ENCODE results near the gene IDE.
"Not testable (repeated sequence)": the region's sequence is repeated elsewhere in the genome, so short reads cannot be mapped to it uniquely, and the experiment has no call there.

IDE gene

DNA sequence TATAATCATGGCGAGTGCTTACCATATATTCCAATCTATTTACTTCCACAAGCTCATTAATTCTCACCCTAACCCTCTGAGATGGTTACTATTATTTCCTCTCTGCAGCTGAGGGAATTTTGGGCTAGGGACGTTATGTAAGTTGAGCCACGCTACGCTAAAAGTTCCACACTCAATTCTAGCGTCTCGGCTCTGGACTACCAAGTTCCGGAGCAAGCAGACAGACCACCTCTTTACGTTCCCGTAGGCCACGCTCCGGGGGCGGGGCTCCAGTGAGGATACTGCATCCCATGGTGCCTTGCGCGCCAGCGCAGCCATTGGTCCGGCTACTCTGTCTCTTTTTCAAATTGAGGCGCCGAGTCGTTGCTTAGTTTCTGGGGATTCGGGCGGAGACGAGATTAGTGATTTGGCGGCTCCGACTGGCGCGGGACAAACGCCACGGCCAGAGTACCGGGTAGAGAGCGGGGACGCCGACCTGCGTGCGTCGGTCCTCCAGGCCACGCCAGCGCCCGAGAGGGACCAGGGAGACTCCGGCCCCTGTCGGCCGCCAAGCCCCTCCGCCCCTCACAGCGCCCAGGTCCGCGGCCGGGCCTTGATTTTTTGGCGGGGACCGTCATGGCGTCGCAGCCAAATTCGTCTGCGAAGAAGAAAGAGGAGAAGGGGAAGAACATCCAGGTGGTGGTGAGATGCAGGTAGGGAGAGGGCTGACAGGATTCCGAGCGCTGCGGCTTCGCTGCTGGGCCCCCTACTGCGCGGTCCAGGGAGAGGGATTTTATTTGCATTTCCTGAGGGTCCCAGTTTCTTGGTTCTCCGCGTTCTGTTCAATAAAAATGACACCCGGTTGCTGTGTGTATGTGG, 19.1 kb upstream of the IDE start, which contains the start of gene KIF11:
KIF11 (plus strand) TSS at position 370 of the 858 bp plus-strand sequence; CDS start at position 616, 246 bp downstream.
- DNase-seq (ENCODE audit: low read depth, low spot score) = peak; percentile 92
- Histone ChIP-seq H3K9me3 (ENCODE audit: insufficient read depth, low read length) (no peaks in the 10 kb centered on the region), H3K36me3 (ENCODE audit: insufficient read depth, insufficient read length, low read length) (no peaks in the 10 kb centered on the region), H3K4me1 (ENCODE audit: insufficient read depth, insufficient read length) (no peaks in the 10 kb centered on the region), H3K27me3 (ENCODE audit: insufficient read depth, insufficient read length) (no peaks in the 10 kb centered on the region), H3K4me3 (ENCODE audit: insufficient read length, low read depth) (peak within 1 kb of the TSS; percentile 84), H3K9ac (ENCODE audit: insufficient read length, low read depth) (peak within 1 kb of the TSS; percentile 89)
- TF ChIP-seq YY1 (IDR thresholded peaks at IDR 0.05; ENCODE audit: insufficient read depth, insufficient read length) (no peak), ZNF274 (IDR thresholded peaks at IDR 0.05; ENCODE audit: low read depth, low read length) (no peak), SUZ12 (IDR thresholded peaks at IDR 0.05; ENCODE audit: extremely low read depth, insufficient read depth, insufficient read length) (no peak)

DNA sequence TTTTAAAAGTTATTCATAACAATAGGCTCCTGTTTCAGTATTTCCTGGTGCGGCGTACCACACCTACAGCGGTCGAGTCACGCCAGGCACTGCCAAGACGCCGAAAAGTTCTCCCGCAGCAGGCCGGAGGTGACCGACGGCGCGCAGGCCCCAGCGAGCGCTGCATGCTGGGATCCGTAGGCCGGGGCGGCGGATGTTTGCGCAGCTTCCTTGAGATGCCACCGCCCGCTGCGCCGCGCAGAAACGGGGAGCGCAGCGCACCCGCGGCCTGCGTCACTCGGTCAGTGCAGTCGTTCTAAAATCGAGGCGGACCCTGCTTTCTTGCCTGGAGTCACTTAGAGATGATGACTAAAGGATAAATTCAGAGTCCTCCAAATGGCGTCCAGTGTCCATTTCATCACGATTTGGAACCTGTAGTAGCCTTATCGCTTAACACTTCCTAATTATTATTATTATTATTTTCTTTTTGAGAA, 17.7 kb upstream of the IDE start:
- H3K4me3 ChIP-seq (ENCODE audit: insufficient read length, low read depth) = peak overlapping the region; percentile 84
- TF ChIP-seq SUZ12 (IDR thresholded peaks at IDR 0.05; ENCODE audit: extremely low read depth, insufficient read depth, insufficient read length) (no peak), ZNF274 (IDR thresholded peaks at IDR 0.05; ENCODE audit: low read depth, low read length) (no peak), YY1 (IDR thresholded peaks at IDR 0.05; ENCODE audit: insufficient read depth, insufficient read length) (no peak)
- DNase-seq (ENCODE audit: low read depth, low spot score) = peak; percentile 76

DNA sequence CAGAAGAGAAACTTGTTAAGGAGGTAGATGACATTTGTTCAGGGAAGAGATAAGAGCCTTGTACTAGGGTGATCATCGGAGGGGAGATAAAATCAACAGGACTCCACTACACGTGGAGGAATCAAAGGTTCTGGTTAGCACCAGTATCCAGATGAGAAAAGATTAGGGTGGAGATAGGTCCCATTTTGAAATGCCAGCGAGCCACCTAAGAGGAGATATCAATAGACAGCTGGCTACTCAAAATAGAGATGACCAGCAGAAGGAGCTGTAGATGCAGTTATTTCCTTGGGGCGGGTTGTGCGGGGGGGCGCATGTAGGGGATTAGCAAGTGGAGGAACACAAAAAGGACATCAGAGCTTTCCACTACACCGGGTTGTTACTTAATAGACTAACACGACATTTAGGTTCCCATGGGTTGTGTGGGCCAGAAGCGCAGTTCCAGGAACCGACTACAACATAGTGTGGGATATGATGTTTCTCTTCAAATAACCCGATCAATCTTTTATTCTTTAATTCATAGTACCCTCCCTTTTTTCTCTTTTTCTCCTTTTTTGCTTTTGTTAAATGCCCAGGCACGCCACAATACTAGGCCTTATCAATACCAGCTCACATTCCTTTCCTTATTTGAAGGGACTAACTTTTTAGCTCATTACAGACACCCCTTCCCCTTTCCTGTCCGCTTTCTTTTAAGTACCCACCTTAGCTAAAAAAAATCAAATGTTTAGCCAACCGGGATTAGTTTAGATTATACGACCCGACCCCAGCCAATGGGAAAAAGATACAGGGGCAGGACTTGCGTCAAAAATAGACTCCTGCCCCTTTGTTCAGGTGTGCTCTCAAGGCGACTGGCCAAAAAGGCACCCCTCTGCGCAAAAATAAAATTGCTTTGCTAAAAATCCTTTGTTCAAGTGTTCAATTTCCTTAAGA, 17.0 kb upstream of the IDE start:
- TF ChIP-seq ZNF274 (IDR thresholded peaks at IDR 0.05; ENCODE audit: low read depth, low read length) (no peak), SUZ12 (IDR thresholded peaks at IDR 0.05; ENCODE audit: extremely low read depth, insufficient read depth, insufficient read length) (no peak), YY1 (IDR thresholded peaks at IDR 0.05; ENCODE audit: insufficient read depth, insufficient read length) (no peak)
- Histone ChIP-seq H3K4me1 (ENCODE audit: insufficient read depth, insufficient read length) (no peaks in the 10 kb centered on the region), H3K27me3 (ENCODE audit: insufficient read depth, insufficient read length) (no peaks in the 10 kb centered on the region), H3K9ac (ENCODE audit: insufficient read length, low read depth) (peak overlapping the region; percentile 17), H3K36me3 (ENCODE audit: insufficient read depth, insufficient read length, low read length) (no peaks in the 10 kb centered on the region), H3K4me3 (ENCODE audit: insufficient read length, low read depth) (peak overlapping the region; percentile 30), H3K9me3 (ENCODE audit: insufficient read depth, low read length) (no peaks in the 10 kb centered on the region)
- DNase-seq (ENCODE audit: low read depth, low spot score) = no peak

More for the DNA sequence above, 17.7 kb upstream of the IDE start:
- Histone ChIP-seq H3K9ac (ENCODE audit: insufficient read length, low read depth) (peak overlapping the region; percentile 58), H3K36me3 (ENCODE audit: insufficient read depth, insufficient read length, low read length) (no peaks in the 10 kb centered on the region), H3K9me3 (ENCODE audit: insufficient read depth, low read length) (no peaks in the 10 kb centered on the region), H3K27me3 (ENCODE audit: insufficient read depth, insufficient read length) (no peaks in the 10 kb centered on the region), H3K4me1 (ENCODE audit: insufficient read depth, insufficient read length) (no peaks in the 10 kb centered on the region)

DNA sequence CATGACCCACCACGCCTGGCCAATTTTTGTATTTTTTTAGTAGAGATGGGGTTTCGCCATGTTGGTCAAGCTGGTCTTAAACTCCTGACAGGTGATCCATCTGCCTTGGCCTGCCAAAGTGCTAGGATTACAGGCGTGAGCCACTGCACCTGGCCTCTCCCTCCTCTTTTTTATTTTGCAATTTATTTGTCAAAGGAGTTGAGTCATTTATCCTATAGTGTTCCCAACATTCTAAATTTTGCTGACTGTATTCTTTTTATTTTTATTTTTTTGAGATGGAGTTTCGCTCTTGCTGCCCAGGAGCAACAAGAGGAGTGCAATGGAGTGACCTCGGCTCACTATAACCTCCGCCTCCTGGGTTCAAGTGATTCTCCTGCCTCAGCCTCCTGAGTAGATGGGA, 8.5 kb upstream of the IDE start:
- not testable (repeated sequence) for H3K4me3 ChIP-seq (ENCODE audit: insufficient read length, low read depth); H3K27me3 ChIP-seq (ENCODE audit: insufficient read depth, insufficient read length); H3K4me1 ChIP-seq (ENCODE audit: insufficient read depth, insufficient read length); H3K36me3 ChIP-seq (ENCODE audit: insufficient read depth, insufficient read length, low read length); H3K9ac ChIP-seq (ENCODE audit: insufficient read length, low read depth); H3K9me3 ChIP-seq (ENCODE audit: insufficient read depth, low read length); DNase-seq (ENCODE audit: low read depth, low spot score)

DNA sequence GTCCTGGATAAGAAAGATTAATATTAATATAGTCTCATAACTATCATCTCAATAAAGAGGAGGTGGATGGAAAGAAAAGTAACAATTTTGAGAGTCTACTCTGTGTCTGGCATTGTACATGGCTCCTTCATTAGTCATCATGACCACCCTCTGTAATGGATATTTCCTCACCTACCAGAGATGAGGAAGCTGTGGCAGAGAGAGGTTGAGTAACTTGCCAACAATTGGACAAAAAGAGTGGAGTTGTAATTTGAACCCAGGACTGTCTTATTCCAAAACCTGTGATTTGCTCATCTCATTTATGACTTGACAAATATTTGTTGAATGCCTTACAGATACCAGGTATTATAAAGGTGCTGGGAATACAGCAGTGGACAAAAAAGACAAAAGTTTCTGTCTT, 2.1 kb upstream of the IDE start:
- Histone ChIP-seq H3K27me3 (ENCODE audit: insufficient read depth, insufficient read length) (no peaks in the 10 kb centered on the region), H3K4me1 (ENCODE audit: insufficient read depth, insufficient read length) (no peaks in the 10 kb centered on the region), H3K9ac (ENCODE audit: insufficient read length, low read depth) (no peak overlapping the region), H3K4me3 (ENCODE audit: insufficient read length, low read depth) (no peak overlapping the region), H3K36me3 (ENCODE audit: insufficient read depth, insufficient read length, low read length) (peaks cover 4% of the 10 kb centered on the region), H3K9me3 (ENCODE audit: insufficient read depth, low read length) (no peaks in the 10 kb centered on the region)
- no peak for DNase-seq (ENCODE audit: low read depth, low spot score)
- TF ChIP-seq YY1 (IDR thresholded peaks at IDR 0.05; ENCODE audit: insufficient read depth, insufficient read length) (no peak), ZNF274 (IDR thresholded peaks at IDR 0.05; ENCODE audit: low read depth, low read length) (no peak), SUZ12 (IDR thresholded peaks at IDR 0.05; ENCODE audit: extremely low read depth, insufficient read depth, insufficient read length) (no peak)

DNA sequence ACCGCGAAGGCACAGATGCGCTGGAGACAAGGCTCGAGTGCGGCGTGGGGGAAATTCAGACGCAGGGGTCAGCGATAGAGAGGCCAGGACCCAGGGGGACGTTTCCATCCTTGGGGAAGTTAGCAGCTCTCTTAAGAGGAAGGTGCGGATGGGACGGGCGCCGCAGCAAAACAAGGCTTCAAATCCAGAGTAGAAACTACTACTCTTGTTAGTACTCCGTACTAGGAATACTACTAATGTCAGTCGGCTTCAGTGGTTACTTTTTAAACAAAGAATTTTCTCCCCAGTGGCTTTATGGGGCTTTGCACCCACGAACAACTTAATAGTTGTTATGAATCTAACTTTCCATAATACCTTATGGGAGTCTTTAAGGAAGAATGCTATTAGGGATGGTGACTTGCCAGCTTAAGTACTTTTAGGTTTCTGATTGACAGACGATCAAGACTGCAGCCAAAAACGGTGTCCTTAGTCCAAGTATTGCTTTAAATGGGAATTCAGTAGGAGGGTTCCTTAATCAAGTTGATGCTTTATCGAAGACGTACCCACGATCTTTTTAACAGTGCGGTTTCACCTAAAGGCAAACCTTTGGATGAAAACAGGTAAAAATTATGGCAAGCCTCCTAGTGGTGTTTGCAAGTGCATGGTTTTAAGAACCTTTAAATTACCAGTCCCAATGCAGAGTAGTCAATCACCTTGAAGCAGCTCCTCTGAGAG, 812 bp upstream of the IDE start:
- no peak for TF ChIP-seq ZNF274 (IDR thresholded peaks at IDR 0.05; ENCODE audit: low read depth, low read length)
- no peak for TF ChIP-seq SUZ12 (IDR thresholded peaks at IDR 0.05; ENCODE audit: extremely low read depth, insufficient read depth, insufficient read length)
- TF ChIP-seq YY1 (IDR thresholded peaks at IDR 0.05; ENCODE audit: insufficient read depth, insufficient read length) = no peak
- H3K27me3 ChIP-seq (ENCODE audit: insufficient read depth, insufficient read length) = no peaks in the 10 kb centered on the region
- H3K9ac ChIP-seq (ENCODE audit: insufficient read length, low read depth) = peak overlapping the region; percentile 92
- no peaks in the 10 kb centered on the region for H3K9me3 ChIP-seq (ENCODE audit: insufficient read depth, low read length)
- H3K4me1 ChIP-seq (ENCODE audit: insufficient read depth, insufficient read length) = no peaks in the 10 kb centered on the region
- H3K36me3 ChIP-seq (ENCODE audit: insufficient read depth, insufficient read length, low read length) = peaks cover 7% of the 10 kb centered on the region
- no peak for DNase-seq (ENCODE audit: low read depth, low spot score)
- H3K4me3 ChIP-seq (ENCODE audit: insufficient read length, low read depth) = peak overlapping the region; percentile 84

Data from NT2/D1 (cell line).